ENCODE measurements around the gene CAMK1D. TPM values are rescaled to one million over a fixed set of nuclear protein-coding genes. Genes with fewer than 3 reads are reported as not detected.

Gene CAMK1D
- total and polyA plus RNA-seq, 5 donors = 15.2 to 44.1 (median 26.6) TPM

GRCh38 chr10:12637649-12638048 is 288.3 kb downstream of the CAMK1D start:
- H3K4me1 ChIP-seq (ENCODE audit: control insufficient read depth, insufficient read depth, low read length) = no peaks in the 10 kb centered on the region
- intact Hi-C loops (cut with DNase I) = no loop called here
- DNase-seq = no peak
- no peaks in the 10 kb centered on the region for H3K27me3 ChIP-seq (ENCODE audit: control insufficient read depth, insufficient read depth)
- WGBS = 92% methylated on average over 8 of the region's 8 CpGs
- H3K27ac ChIP-seq (ENCODE audit: low read length) = no peak overlapping the region
- H3K9me3 ChIP-seq (ENCODE audit: control insufficient read depth, low read length) = no peaks in the 10 kb centered on the region
- H3K4me3 ChIP-seq (ENCODE audit: low read length) = no peak overlapping the region
- no peak for ATAC-seq

GRCh38 chr10:12638103-12638502 is 288.8 kb downstream of the CAMK1D start:
- no peaks in the 10 kb centered on the region for H3K9me3 ChIP-seq (ENCODE audit: control insufficient read depth, low read length)
- no peaks in the 10 kb centered on the region for H3K27me3 ChIP-seq (ENCODE audit: control insufficient read depth, insufficient read depth)
- H3K27ac ChIP-seq (ENCODE audit: low read length) = no peak overlapping the region
- intact Hi-C loops (cut with DNase I) = no loop called here
- H3K4me3 ChIP-seq (ENCODE audit: low read length) = no peak overlapping the region
- DNase-seq (no peak), ATAC-seq (no peak)
- 74% methylated on average over 7 of the region's 7 CpGs for whole genome bisulfite sequencing
- no peaks in the 10 kb centered on the region for H3K4me1 ChIP-seq (ENCODE audit: control insufficient read depth, insufficient read depth, low read length)

- WGBS = 90% methylated on average over 11 of the region's 11 CpGs
- ATAC-seq (no peak), DNase-seq (no peak)
- intact Hi-C loops (cut with DNase I) = no loop called here
- H3K27ac ChIP-seq (ENCODE audit: low read length) = no peak overlapping the region
- no peaks in the 10 kb centered on the region for H3K27me3 ChIP-seq (ENCODE audit: control insufficient read depth, insufficient read depth)
- no peak overlapping the region for H3K4me3 ChIP-seq (ENCODE audit: low read length)
- H3K4me1 ChIP-seq (ENCODE audit: control insufficient read depth, insufficient read depth, low read length) = no peaks in the 10 kb centered on the region
- no peaks in the 10 kb centered on the region for H3K9me3 ChIP-seq (ENCODE audit: control insufficient read depth, low read length)
Observed at GRCh38 chr10:12638781-12639180, 289.4 kb downstream of the CAMK1D start.

- Histone ChIP-seq H3K9me3 (ENCODE audit: control insufficient read depth, low read length) (no peaks in the 10 kb centered on the region), H3K27me3 (ENCODE audit: control insufficient read depth, insufficient read depth) (no peaks in the 10 kb centered on the region), H3K4me1 (ENCODE audit: control insufficient read depth, insufficient read depth, low read length) (no peaks in the 10 kb centered on the region), H3K27ac (ENCODE audit: low read length) (no peak overlapping the region), H3K4me3 (ENCODE audit: low read length) (no peak overlapping the region)
- 84% methylated on average over 12 of the region's 12 CpGs for WGBS
- no peak for DNase-seq
- no peak for ATAC-seq
- intact Hi-C loops (cut with DNase I) = no loop called here
Observed at GRCh38 chr10:12639996-12640944, 290.9 kb downstream of the CAMK1D start.

GRCh38 chr10:12642036-12642435 is 292.7 kb downstream of the CAMK1D start:
- ATAC-seq = no peak
- intact Hi-C loops (cut with DNase I) = no loop called here
- WGBS = 92% methylated on average over 7 of the region's 7 CpGs

GRCh38 chr10:12643279-12643678 is 293.9 kb downstream of the CAMK1D start:
- no peak for DNase-seq
- Histone ChIP-seq H3K4me1 (ENCODE audit: control insufficient read depth, insufficient read depth, low read length) (no peaks in the 10 kb centered on the region), H3K4me3 (ENCODE audit: low read length) (no peak overlapping the region), H3K27me3 (ENCODE audit: control insufficient read depth, insufficient read depth) (no peaks in the 10 kb centered on the region), H3K27ac (ENCODE audit: low read length) (no peak overlapping the region), H3K9me3 (ENCODE audit: control insufficient read depth, low read length) (no peaks in the 10 kb centered on the region)
- intact Hi-C loops (cut with DNase I) = no loop called here
- WGBS = 94% methylated on average over 17 of the region's 17 CpGs
- ATAC-seq = no peak

More at GRCh38 chr10:12642036-12642435, 292.7 kb downstream of the CAMK1D start:
- Histone ChIP-seq H3K27me3 (ENCODE audit: control insufficient read depth, insufficient read depth) (no peaks in the 10 kb centered on the region), H3K4me3 (ENCODE audit: low read length) (no peak overlapping the region), H3K4me1 (ENCODE audit: control insufficient read depth, insufficient read depth, low read length) (no peaks in the 10 kb centered on the region), H3K27ac (ENCODE audit: low read length) (no peak overlapping the region), H3K9me3 (ENCODE audit: control insufficient read depth, low read length) (no peaks in the 10 kb centered on the region)
- DNase-seq = no peak

GRCh38 chr10:12644380-12645144 is 295.2 kb downstream of the CAMK1D start:
- no peaks in the 10 kb centered on the region for H3K9me3 ChIP-seq (ENCODE audit: control insufficient read depth, low read length)
- H3K27ac ChIP-seq (ENCODE audit: low read length) = no peak overlapping the region
- intact Hi-C loops (cut with DNase I) = no loop called here
- no peak overlapping the region for H3K4me3 ChIP-seq (ENCODE audit: low read length)
- no peaks in the 10 kb centered on the region for H3K4me1 ChIP-seq (ENCODE audit: control insufficient read depth, insufficient read depth, low read length)
- no peak for ATAC-seq
- no peak for DNase-seq
- H3K27me3 ChIP-seq (ENCODE audit: control insufficient read depth, insufficient read depth) = no peaks in the 10 kb centered on the region
- 91% methylated on average over 4 of the region's 4 CpGs for WGBS

GRCh38 chr10:12645449-12645848 is 296.1 kb downstream of the CAMK1D start:
- intact Hi-C loops (cut with DNase I) = no loop called here
- ATAC-seq = no peak
- Histone ChIP-seq H3K4me3 (ENCODE audit: low read length) (no peak overlapping the region), H3K9me3 (ENCODE audit: control insufficient read depth, low read length) (no peaks in the 10 kb centered on the region), H3K27me3 (ENCODE audit: control insufficient read depth, insufficient read depth) (no peaks in the 10 kb centered on the region), H3K27ac (ENCODE audit: low read length) (no peak overlapping the region), H3K4me1 (ENCODE audit: control insufficient read depth, insufficient read depth, low read length) (no peaks in the 10 kb centered on the region)
- DNase-seq = no peak
- 91% methylated on average over 11 of the region's 11 CpGs for WGBS

GRCh38 chr10:12649012-12649584 is 299.8 kb downstream of the CAMK1D start:
- H3K9me3 ChIP-seq (ENCODE audit: control insufficient read depth, low read length) = no peaks in the 10 kb centered on the region
- H3K4me1 ChIP-seq (ENCODE audit: control insufficient read depth, insufficient read depth, low read length) = no peaks in the 10 kb centered on the region
- WGBS = 50% methylated on average over 9 of the region's 9 CpGs
- no peak overlapping the region for H3K4me3 ChIP-seq (ENCODE audit: low read length)
- no peak overlapping the region for H3K27ac ChIP-seq (ENCODE audit: low read length)
- intact Hi-C loops (cut with DNase I) = no loop called here
- ATAC-seq (peak; percentile 53 to 67), DNase-seq (peak; percentile 30 to 73 (median 68))
- H3K27me3 ChIP-seq (ENCODE audit: control insufficient read depth, insufficient read depth) = no peaks in the 10 kb centered on the region

- 83% methylated on average over 8 of the region's 8 CpGs for WGBS
- no peak overlapping the region for H3K4me3 ChIP-seq (ENCODE audit: low read length)
- peak in 1 of 2 donors; percentile 27 for ATAC-seq
- H3K27me3 ChIP-seq (ENCODE audit: control insufficient read depth, insufficient read depth) = no peaks in the 10 kb centered on the region
- DNase-seq = no peak
- H3K27ac ChIP-seq (ENCODE audit: low read length) = no peak overlapping the region
- no peaks in the 10 kb centered on the region for H3K4me1 ChIP-seq (ENCODE audit: control insufficient read depth, insufficient read depth, low read length)
- intact Hi-C loops (cut with DNase I) = loop anchor here in 2 of 4 donors (10.0 kb wide), 1 partner anchor 385 kb away; no protein-coding TSS in a partner anchor
- no peaks in the 10 kb centered on the region for H3K9me3 ChIP-seq (ENCODE audit: control insufficient read depth, low read length)
Observed at GRCh38 chr10:12650122-12650521, 300.8 kb downstream of the CAMK1D start.
